ENCODE measurements around the gene PRKAR1A.
"Not testable (repeated sequence)": the region's sequence is repeated elsewhere in the genome, so short reads cannot be mapped to it uniquely, and the experiment has no call there.

Gene PRKAR1A

GRCh38 chr17:68512247-68512959 is at the start of gene PRKAR1A:
PRKAR1A (plus strand) TSS chr17:68512430; CDS start chr17:68515400, 2,970 bp downstream.
- DNase-seq: peak; percentile 95

- DNase-seq: no peak
These were observed 48.8 kb upstream of the PRKAR1A start for GRCh38 chr17:68463211-68464019.

GRCh38 chr17:68468334-68468733 is 43.9 kb upstream of the PRKAR1A start:
- DNase-seq: peak; percentile 6

- DNase-seq: no peak
These were observed 43.4 kb upstream of the PRKAR1A start for GRCh38 chr17:68468788-68469187.

- DNase-seq: no peak
These were observed 41.3 kb upstream of the PRKAR1A start for GRCh38 chr17:68470961-68471360.

- DNase-seq: no peak
These were observed 31.3 kb upstream of the PRKAR1A start for GRCh38 chr17:68480885-68481284.

GRCh38 chr17:68482576-68483041 is 29.6 kb upstream of the PRKAR1A start:
- DNase-seq: no peak

GRCh38 chr17:68484458-68484857 is 27.8 kb upstream of the PRKAR1A start:
- no peak for DNase-seq

GRCh38 chr17:68489919-68490318 is 22.3 kb upstream of the PRKAR1A start:
- no peak for DNase-seq

GRCh38 chr17:68491381-68492231 is 20.6 kb upstream of the PRKAR1A start:
- no peak for DNase-seq

- not testable (repeated sequence) for DNase-seq
These were observed 19.7 kb upstream of the PRKAR1A start for GRCh38 chr17:68492394-68493054.

GRCh38 chr17:68495081-68495480 is 17.1 kb upstream of the PRKAR1A start:
- DNase-seq: no peak

GRCh38 chr17:68497885-68498319 is 14.3 kb upstream of the PRKAR1A start:
- no peak for DNase-seq

- peak; percentile 79 for DNase-seq
These were observed 13.5 kb upstream of the PRKAR1A start for GRCh38 chr17:68498479-68499326.

GRCh38 chr17:68499587-68499986 is 12.6 kb upstream of the PRKAR1A start:
- no peak for DNase-seq

- DNase-seq: no peak
These were observed 11.2 kb upstream of the PRKAR1A start for GRCh38 chr17:68501074-68501473.

- DNase-seq: no peak
These were observed 6.3 kb upstream of the PRKAR1A start for GRCh38 chr17:68505951-68506350.

- DNase-seq: no peak
These were observed 4.7 kb upstream of the PRKAR1A start for GRCh38 chr17:68507576-68507975.

- DNase-seq: no peak
These were observed 2.8 kb upstream of the PRKAR1A start for GRCh38 chr17:68509141-68510057.

- no peak for DNase-seq
These were observed 968 bp upstream of the PRKAR1A start for GRCh38 chr17:68511254-68511670.

Measured in NCI-H226 (cell line).